ENCODE results near the gene PIKFYVE.

DNA sequence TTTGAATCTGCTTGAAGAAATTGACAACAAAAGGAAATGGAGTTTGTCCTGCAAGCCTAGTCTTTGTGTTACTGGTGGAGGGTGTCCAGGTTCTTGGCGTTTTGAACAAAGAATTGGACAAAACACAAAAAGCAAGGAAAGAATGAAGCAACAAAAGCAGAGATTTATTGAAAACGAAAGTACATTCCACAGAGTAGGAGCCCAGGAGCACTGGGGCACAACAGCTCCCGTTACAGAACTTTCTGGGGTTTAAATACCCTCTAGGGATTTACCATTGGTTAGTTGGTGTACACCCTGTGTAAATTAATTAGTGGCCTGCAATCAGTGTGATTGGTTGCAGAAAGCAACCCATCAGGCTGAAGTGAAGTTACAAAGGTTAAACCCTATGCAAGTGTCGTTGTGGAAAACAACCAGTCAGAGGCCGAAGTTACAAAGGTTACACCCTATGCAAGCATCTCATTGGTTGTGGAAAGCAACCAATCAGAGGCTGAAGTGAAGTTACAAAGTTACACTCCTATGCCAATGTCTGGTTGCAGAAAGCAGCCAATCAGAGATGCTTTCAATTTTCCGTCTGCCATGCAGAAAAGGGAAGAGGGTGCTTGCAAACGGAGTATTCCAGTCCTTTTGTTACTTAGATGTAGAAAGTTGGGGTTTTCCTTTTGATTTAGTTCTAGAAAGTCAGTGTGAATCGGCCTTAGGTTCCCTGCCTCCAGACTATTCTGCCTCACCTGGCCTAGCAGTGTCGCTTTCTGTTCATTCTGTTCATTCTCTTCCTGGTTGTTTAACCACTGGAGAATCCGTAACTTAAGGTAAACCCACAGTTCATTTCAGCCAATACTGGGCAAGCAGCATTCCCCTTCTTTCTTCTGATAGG, 92.9 kb downstream of the PIKFYVE start:
- TF ChIP-seq, protein P1, sequence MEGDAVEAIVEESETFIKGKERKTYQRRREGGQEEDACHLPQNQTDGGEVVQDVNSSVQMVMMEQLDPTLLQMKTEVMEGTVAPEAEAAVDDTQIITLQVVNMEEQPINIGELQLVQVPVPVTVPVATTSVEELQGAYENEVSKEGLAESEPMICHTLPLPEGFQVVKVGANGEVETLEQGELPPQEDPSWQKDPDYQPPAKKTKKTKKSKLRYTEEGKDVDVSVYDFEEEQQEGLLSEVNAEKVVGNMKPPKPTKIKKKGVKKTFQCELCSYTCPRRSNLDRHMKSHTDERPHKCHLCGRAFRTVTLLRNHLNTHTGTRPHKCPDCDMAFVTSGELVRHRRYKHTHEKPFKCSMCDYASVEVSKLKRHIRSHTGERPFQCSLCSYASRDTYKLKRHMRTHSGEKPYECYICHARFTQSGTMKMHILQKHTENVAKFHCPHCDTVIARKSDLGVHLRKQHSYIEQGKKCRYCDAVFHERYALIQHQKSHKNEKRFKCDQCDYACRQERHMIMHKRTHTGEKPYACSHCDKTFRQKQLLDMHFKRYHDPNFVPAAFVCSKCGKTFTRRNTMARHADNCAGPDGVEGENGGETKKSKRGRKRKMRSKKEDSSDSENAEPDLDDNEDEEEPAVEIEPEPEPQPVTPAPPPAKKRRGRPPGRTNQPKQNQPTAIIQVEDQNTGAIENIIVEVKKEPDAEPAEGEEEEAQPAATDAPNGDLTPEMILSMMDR (IDR thresholded peaks at IDR 0.05; ENCODE audit: insufficient read depth, low read length, poor library complexity, severe bottlenecking): no peak
- no peak for TF ChIP-seq EZH2phosphoT487 (conservative IDR thresholded peaks at IDR 0.05; ENCODE audit: low read length)
